GM23338 (cell line): ENCODE measurements around the gene ERFE. TPM values are rescaled to one million over a fixed set of nuclear protein-coding genes. Genes with fewer than 3 reads are reported as not detected.
A peak's percentile ranks its signal among the peaks of the same experiment; 100 is the strongest.

Experiments used
- ATAC-seq: fragments of 200-7000 bp; cut with Tn5 transposase; 3 replicates; pipeline ENCODE4 v1.9.1; 2020
- DNase-seq: peaks from one replicate; pipeline ENCODE4 v3.0.0-alpha.2; 2015; ENCODE audit warnings: low spot score
- H2AFZ ChIP-seq: fragments of 200-600 bp; sonication (generic); 2 replicates; pipeline ENCODE4 v1.8.0; 2016; ENCODE audit warnings: antibody characterized with exemption, mild to moderate bottlenecking, moderate library complexity
- H3F3A ChIP-seq: fragments of 200-600 bp; sonication (generic); replicated peaks from 2 replicates; pipeline ENCODE4 v1.8.0; 2017; ENCODE audit warnings: antibody characterized with exemption, mixed run types, low read depth
- H3K27ac ChIP-seq: fragments of 200-600 bp; sonication (generic); 2 replicates; pipeline ENCODE4 v1.6.1; 2016; ENCODE audit warnings: low read depth
- H3K27me3 ChIP-seq: fragments of 200-600 bp; sonication (generic); 2 replicates; pipeline ENCODE4 v1.8.0; 2016; ENCODE audit warnings: mild to moderate bottlenecking, mixed run types, moderate library complexity; ENCODE audit not compliant: insufficient read depth
- H3K36me3 ChIP-seq: fragments of 200-600 bp; sonication (generic); 2 replicates; pipeline ENCODE4 v1.8.0; 2016; ENCODE audit warnings: mild to moderate bottlenecking; ENCODE audit not compliant: insufficient read depth
- H3K4me1 ChIP-seq: fragments of 200-600 bp; sonication (generic); 2 replicates; pipeline ENCODE4 v1.8.0; 2016; ENCODE audit warnings: mild to moderate bottlenecking, moderate library complexity; ENCODE audit not compliant: insufficient read depth
- H3K4me2 ChIP-seq: fragments of 200-600 bp; sonication (generic); 2 replicates; pipeline ENCODE4 v1.7.1; 2017; ENCODE audit warnings: mixed run types
- H3K4me3 ChIP-seq: fragments of 200-600 bp; sonication (generic); 2 replicates; pipeline ENCODE4 v1.6.1; 2016; ENCODE audit warnings: mixed run types
- H3K79me2 ChIP-seq: fragments of 200-600 bp; sonication (generic); replicated peaks from 2 replicates; pipeline ENCODE4 v1.8.0; 2017; ENCODE audit warnings: mild to moderate bottlenecking; ENCODE audit not compliant: insufficient read depth
- H3K9me2 ChIP-seq: fragments of 200-600 bp; sonication (generic); 2 replicates; pipeline ENCODE4 v1.8.0; 2017; ENCODE audit not compliant: insufficient read depth
- H4K20me1 ChIP-seq: fragments of 200-600 bp; sonication (generic); replicated peaks from 2 replicates; pipeline ENCODE4 v1.8.0; 2017; ENCODE audit warnings: mild to moderate bottlenecking; ENCODE audit not compliant: insufficient read depth
- H3K27ac Mint-ChIP-seq: 2 replicates; pipeline ENCODE4 v1.8.0; 2020; ENCODE audit warnings: inconsistent platforms, mild to moderate bottlenecking, moderate library complexity, mixed read lengths
- H3K27me3 Mint-ChIP-seq: 3 replicates; pipeline ENCODE4 v1.8.0; 2022; ENCODE audit warnings: low read depth, mild to moderate bottlenecking, moderate library complexity, mixed read lengths, inconsistent platforms; ENCODE audit not compliant: insufficient read depth, poor library complexity
- H3K36me3 Mint-ChIP-seq: 3 replicates; pipeline ENCODE4 v1.8.0; 2021; ENCODE audit warnings: low read depth, mild to moderate bottlenecking, inconsistent platforms, moderate library complexity, mixed read lengths
- H3K4me1 Mint-ChIP-seq: 3 replicates; pipeline ENCODE4 v1.8.0; 2020; ENCODE audit warnings: mild to moderate bottlenecking, inconsistent platforms, mixed read lengths
- H3K4me3 Mint-ChIP-seq: 3 replicates; pipeline ENCODE4 v1.8.0; 2021; ENCODE audit warnings: moderate library complexity, mild to moderate bottlenecking, inconsistent platforms, mixed read lengths
- H3K9me3 Mint-ChIP-seq: 3 replicates; pipeline ENCODE4 v1.8.0; 2020; ENCODE audit warnings: moderate library complexity, mild to moderate bottlenecking, inconsistent platforms, mixed read lengths
- EZH2 ChIP-seq: fragments of 200-600 bp; sonication (generic); IDR thresholded peaks from one replicate; pipeline ENCODE4 v1.8.0; 2017; ENCODE audit warnings: antibody characterized with exemption, mild to moderate bottlenecking, low read depth; ENCODE audit not compliant: unreplicated experiment
- JUNB ChIP-seq: IDR thresholded peaks from one replicate; pipeline ENCODE4 v1.6.1; 2016; ENCODE audit warnings: antibody characterized with exemption; ENCODE audit not compliant: unreplicated experiment
- STAT1 ChIP-seq: IDR thresholded peaks from one replicate; pipeline ENCODE4 v1.6.1; 2016; ENCODE audit warnings: antibody characterized with exemption; ENCODE audit not compliant: unreplicated experiment
- polyA plus RNA-seq: library from polyadenylated mRNA; unstranded; fragments of >200 nt; fragmentation: Nextera tagmentation; extraction: Ambion mirVana; gene quantifications from 2 replicates; pipeline ENCODE4 v1.2.1, GENCODE V29; 2016
- total RNA-seq: library from RNA; depleted of rRNA; stranded (reverse); fragments of >200 nt; shearing (Covaris generic); gene quantifications from 2 replicates; pipeline ENCODE4 v1.2.3, GENCODE V29; 2014
- TF ChIP-seq, protein P1 (sequence below): fragments of 250-450 bp; sonication (Bioruptor Pico); IDR thresholded peaks from 2 replicates; pipeline ENCODE4 v1.5.0; 2020; ENCODE audit warnings: mild to moderate bottlenecking, moderate library complexity

The ERFE gene
- total and polyA plus RNA-seq, 2 experiments from 2014 or later: 1.0 to 3.3 TPM

DNA sequence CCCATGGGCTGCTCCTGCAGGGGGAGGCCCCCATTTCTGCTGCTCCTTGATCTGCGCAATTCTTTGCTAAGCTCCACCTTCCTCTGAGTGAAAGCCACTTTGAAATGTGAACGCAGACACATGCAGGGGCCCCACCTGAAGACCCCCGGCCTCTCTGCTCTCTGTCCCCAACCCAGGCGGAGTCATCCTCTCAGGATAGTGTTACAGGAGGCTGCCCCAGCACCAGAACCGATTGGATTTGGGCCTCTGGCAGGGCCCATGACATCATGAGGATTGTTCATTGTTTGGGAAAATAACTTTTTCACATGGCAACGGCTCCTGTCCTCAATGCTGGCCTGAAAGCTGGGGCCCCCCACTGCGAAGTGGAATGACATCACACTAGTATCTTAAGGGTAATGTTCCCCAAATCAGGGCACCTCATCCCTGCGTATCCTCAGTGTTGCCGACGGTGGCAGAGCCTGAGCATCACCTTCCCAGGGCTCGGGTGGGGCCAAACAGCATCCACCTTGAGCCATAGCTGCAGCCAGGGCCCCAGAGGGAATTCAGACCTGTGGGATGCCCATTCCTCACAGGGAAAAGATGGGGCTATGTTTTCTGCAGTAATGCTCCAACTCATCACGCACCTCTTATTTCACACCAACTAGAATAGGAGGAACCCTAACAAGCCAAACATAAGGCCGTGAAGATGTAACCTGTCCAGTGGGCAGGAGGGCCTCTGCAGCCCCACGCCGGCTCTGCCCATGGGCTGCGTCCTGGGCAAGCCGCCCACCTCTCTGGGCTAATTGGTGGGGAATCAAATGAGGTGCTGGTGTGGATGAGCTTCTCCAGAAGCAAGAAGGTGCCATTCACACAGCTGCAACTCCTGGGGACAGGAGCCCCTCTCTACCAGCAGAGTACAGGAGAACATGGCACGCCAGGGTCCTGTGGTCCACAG is 2.7 kb upstream of the ERFE start (continued):
- TF ChIP-seq, protein P1, sequence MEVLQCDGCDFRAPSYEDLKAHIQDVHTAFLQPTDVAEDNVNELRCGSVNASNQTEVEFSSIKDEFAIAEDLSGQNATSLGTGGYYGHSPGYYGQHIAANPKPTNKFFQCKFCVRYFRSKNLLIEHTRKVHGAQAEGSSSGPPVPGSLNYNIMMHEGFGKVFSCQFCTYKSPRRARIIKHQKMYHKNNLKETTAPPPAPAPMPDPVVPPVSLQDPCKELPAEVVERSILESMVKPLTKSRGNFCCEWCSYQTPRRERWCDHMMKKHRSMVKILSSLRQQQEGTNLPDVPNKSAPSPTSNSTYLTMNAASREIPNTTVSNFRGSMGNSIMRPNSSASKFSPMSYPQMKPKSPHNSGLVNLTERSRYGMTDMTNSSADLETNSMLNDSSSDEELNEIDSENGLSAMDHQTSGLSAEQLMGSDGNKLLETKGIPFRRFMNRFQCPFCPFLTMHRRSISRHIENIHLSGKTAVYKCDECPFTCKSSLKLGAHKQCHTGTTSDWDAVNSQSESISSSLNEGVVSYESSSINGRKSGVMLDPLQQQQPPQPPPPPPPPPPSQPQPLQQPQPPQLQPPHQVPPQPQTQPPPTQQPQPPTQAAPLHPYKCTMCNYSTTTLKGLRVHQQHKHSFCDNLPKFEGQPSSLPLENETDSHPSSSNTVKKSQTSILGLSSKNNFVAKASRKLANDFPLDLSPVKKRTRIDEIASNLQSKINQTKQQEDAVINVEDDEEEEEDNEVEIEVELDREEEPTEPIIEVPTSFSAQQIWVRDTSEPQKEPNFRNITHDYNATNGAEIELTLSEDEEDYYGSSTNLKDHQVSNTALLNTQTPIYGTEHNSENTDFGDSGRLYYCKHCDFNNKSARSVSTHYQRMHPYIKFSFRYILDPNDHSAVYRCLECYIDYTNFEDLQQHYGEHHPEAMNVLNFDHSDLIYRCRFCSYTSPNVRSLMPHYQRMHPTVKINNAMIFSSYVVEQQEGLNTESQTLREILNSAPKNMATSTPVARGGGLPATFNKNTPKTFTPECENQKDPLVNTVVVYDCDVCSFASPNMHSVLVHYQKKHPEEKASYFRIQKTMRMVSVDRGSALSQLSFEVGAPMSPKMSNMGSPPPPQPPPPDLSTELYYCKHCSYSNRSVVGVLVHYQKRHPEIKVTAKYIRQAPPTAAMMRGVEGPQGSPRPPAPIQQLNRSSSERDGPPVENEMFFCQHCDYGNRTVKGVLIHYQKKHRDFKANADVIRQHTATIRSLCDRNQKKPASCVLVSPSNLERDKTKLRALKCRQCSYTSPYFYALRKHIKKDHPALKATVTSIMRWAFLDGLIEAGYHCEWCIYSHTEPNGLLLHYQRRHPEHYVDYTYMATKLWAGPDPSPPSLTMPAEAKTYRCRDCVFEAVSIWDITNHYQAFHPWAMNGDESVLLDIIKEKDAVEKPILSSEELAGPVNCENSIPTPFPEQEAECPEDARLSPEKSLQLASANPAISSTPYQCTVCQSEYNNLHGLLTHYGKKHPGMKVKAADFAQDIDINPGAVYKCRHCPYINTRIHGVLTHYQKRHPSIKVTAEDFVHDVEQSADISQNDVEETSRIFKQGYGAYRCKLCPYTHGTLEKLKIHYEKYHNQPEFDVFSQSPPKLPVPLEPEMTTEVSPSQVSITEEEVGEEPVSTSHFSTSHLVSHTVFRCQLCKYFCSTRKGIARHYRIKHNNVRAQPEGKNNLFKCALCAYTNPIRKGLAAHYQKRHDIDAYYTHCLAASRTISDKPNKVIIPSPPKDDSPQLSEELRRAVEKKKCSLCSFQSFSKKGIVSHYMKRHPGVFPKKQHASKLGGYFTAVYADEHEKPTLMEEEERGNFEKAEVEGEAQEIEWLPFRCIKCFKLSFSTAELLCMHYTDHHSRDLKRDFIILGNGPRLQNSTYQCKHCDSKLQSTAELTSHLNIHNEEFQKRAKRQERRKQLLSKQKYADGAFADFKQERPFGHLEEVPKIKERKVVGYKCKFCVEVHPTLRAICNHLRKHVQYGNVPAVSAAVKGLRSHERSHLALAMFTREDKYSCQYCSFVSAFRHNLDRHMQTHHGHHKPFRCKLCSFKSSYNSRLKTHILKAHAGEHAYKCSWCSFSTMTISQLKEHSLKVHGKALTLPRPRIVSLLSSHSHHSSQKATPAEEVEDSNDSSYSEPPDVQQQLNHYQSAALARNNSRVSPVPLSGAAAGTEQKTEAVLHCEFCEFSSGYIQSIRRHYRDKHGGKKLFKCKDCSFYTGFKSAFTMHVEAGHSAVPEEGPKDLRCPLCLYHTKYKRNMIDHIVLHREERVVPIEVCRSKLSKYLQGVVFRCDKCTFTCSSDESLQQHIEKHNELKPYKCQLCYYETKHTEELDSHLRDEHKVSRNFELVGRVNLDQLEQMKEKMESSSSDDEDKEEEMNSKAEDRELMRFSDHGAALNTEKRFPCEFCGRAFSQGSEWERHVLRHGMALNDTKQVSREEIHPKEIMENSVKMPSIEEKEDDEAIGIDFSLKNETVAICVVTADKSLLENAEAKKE (CRISPR knock-in tag): no peak
- TF ChIP-seq STAT1: no peak
- TF ChIP-seq JUNB: no peak
- TF ChIP-seq EZH2: no peak

- no peaks in the 10 kb centered on the region for H3K9me2 ChIP-seq
- H4K20me1 ChIP-seq: no peaks in the 10 kb centered on the region
- H3K9me3 Mint-ChIP-seq: peaks cover 3% of the 10 kb centered on the region; the same call in 1 of the 3 replicates
- peaks cover 13% of the 10 kb centered on the region for H3K4me1 ChIP-seq
- ATAC-seq (no peak; the same call in 1 of the 3 replicates), DNase-seq (peak; percentile 43)
- H3K4me2 ChIP-seq: peak overlapping the region; percentile 85
- H3K4me3 Mint-ChIP-seq: peak overlapping the region; percentile 76
- H3K36me3 Mint-ChIP-seq: no peaks in the 10 kb centered on the region
- no peak for TF ChIP-seq EZH2
- peak overlapping the region; percentile 93 for H2AFZ ChIP-seq
- no peak overlapping the region for H3K27ac ChIP-seq
- peaks cover 41% of the 10 kb centered on the region for H3K27me3 Mint-ChIP-seq
- H3K79me2 ChIP-seq: no peaks in the 10 kb centered on the region
- peaks cover 14% of the 10 kb centered on the region for H3K4me1 Mint-ChIP-seq
- peaks cover 35% of the 10 kb centered on the region for H3K27me3 ChIP-seq
- H3K27ac Mint-ChIP-seq: no peak overlapping the region
- H3K36me3 ChIP-seq: no peaks in the 10 kb centered on the region
- peak overlapping the region; percentile 87 for H3K4me3 ChIP-seq
- H3F3A ChIP-seq: 0 out of 2 replicates have a peak, but pooled peaks cover 8% of the 10 kb centered on the region
These were observed 1.2 kb upstream of the ERFE start for GRCh38 chr2:238157506-238158017.
